Gastrocnemius medialis (tissue), 4 donors: ENCODE data around the gene PLB1. TPM values are rescaled to one million over a fixed set of nuclear protein-coding genes. Genes with fewer than 3 reads are reported as not detected.

ENCODE experiments used
- ATAC-seq, 2 donors: fragments of 150-250 bp; one replicate each; pipeline ENCODE4 v1.9.1; 2016
- DNase-seq, 2 donors: peaks; one replicate each; pipeline ENCODE4 v3.0.0-alpha.2; 2019
- H3K27ac ChIP-seq, 4 donors: fragments of 200-600 bp; sonication (generic); 1 replicate in 1 of 4; 2 replicates in 3 of 4; pipeline ENCODE4 v1.5.1; 2016 to 2018; ENCODE audit warnings: mild to moderate bottlenecking in 2 of 4, moderate library complexity in 1 of 4
- H3K27me3 ChIP-seq, 3 donors: fragments of 200-600 bp; sonication (generic) in 2 of 3; 1 replicate in 1 of 3; 2 replicates in 2 of 3; pipeline versions ENCODE4 v1.5.1 to v1.6.0; 2016 to 2019; ENCODE audit warnings: mild to moderate bottlenecking in 1 of 3, moderate library complexity in 1 of 3
- H3K36me3 ChIP-seq, 2 donors: fragments of 200-600 bp; sonication (generic) in 1 of 2; one replicate each; pipeline ENCODE4 v1.5.1; 2017 to 2018
- H3K4me1 ChIP-seq, 2 donors: fragments of 200-600 bp; sonication (generic) in 1 of 2; one replicate each; pipeline ENCODE4 v1.5.1; 2016 to 2017; ENCODE audit warnings: mild to moderate bottlenecking in 2 of 2
- H3K4me3 ChIP-seq, 4 donors: fragments of 200-600 bp; sonication (generic) in 3 of 4; 1 replicate in 1 of 4; 2 replicates in 3 of 4; pipeline ENCODE4 v1.5.1; 2016 to 2019; ENCODE audit warnings: mild to moderate bottlenecking in 2 of 4
- H3K9me3 ChIP-seq, 3 donors: fragments of 200-600 bp; sonication (generic) in 2 of 3; 1 replicate in 1 of 3; 2 replicates in 2 of 3; pipeline ENCODE4 v1.5.1; 2016 to 2019
- CTCF ChIP-seq, 5 experiments: fragments of 450-650 bp in 3 of 5; fragments of 200-600 bp in 2 of 5; sonication (generic) in 2 of 5; IDR thresholded peaks in 4 of 5; conservative IDR thresholded peaks in 1 of 5; 1 replicate in 4 of 5; 2 replicates in 1 of 5; pipeline ENCODE4 v1.5.1; 2016 to 2019; ENCODE audit warnings: antibody characterized with exemption in 5 of 5, mild to moderate bottlenecking in 3 of 5, moderate library complexity in 3 of 5
- POLR2A ChIP-seq, 2 donors: fragments of 450-650 bp; IDR thresholded peaks; one replicate each; pipeline ENCODE4 v1.6.1; 2017; ENCODE audit warnings: antibody characterized with exemption in 2 of 2, mild to moderate bottlenecking in 2 of 2, moderate library complexity in 2 of 2
- in situ Hi-C, 4 donors: fragments of 200-750 bp; cut with MboI; loops; one replicate each; pipeline versions ENCODE4 v1.15.0 to v1.8.0; 2017; ENCODE audit warnings: low sequenced_read_pairs in 4 of 4
- intact Hi-C: fragments of 100-400 bp; cut with DNase I; formaldehyde crosslinking; loops from one replicate; pipeline ENCODE4 v1.15.1; 2023; ENCODE audit warnings: low total_unique reads
- total RNA-seq, 4 donors: library from RNA; depleted of rRNA; stranded (reverse); fragments of >200 nt; gene quantifications; one replicate each; pipeline versions ENCODE4 v1.1.0 to v1.2.3, GENCODE V29; 2016

Gene PLB1
- total RNA-seq, 4 donors from 2014 or later, result 1.2 to 4.3 (median 2.8) TPM

GRCh38 chr2:28649481-28650265, 153.8 kb downstream of the PLB1 start:
- DNase-seq (no peak), ATAC-seq (no peak)
- no peak overlapping the region for H3K4me3 ChIP-seq
- no peak overlapping the region for H3K27ac ChIP-seq
- intact Hi-C loops, result no loop called here
- no peaks in the 10 kb centered on the region for H3K36me3 ChIP-seq
- TF ChIP-seq CTCF (IDR thresholded peaks at IDR 0.05 in 4 of 5, conservative IDR thresholded peaks at IDR 0.05 in 1 of 5) (no peak), POLR2A (IDR thresholded peaks at IDR 0.05) (no peak)
- in situ Hi-C loops, result no loop called here
- peaks cover 8 to 9% of the 10 kb centered on the region in 2 donors for H3K4me1 ChIP-seq
- no peaks in the 10 kb centered on the region for H3K9me3 ChIP-seq
- H3K27me3 ChIP-seq, result no peaks in the 10 kb centered on the region

- Histone ChIP-seq H3K9me3 (no peaks in the 10 kb centered on the region), H3K4me1 (peaks cover 11 to 12% of the 10 kb centered on the region in 2 donors), H3K36me3 (no peaks in the 10 kb centered on the region), H3K4me3 (no peak overlapping the region), H3K27ac (no peak overlapping the region), H3K27me3 (no peaks in the 10 kb centered on the region)
- DNase-seq (no peak), ATAC-seq (no peak)
- TF ChIP-seq POLR2A (IDR thresholded peaks at IDR 0.05) (no peak), CTCF (IDR thresholded peaks at IDR 0.05 in 4 of 5, conservative IDR thresholded peaks at IDR 0.05 in 1 of 5) (no peak)
- intact Hi-C loops (no loop called here), in situ Hi-C loops (no loop called here)
Measured at GRCh38 chr2:28650266-28650584, 154.4 kb downstream of the PLB1 start.

GRCh38 chr2:28652217-28652616, 156.4 kb downstream of the PLB1 start:
- H3K36me3 ChIP-seq, result no peaks in the 10 kb centered on the region
- intact Hi-C loops, result no loop called here
- in situ Hi-C loops, result no loop called here
- no peak overlapping the region for H3K27ac ChIP-seq
- H3K4me1 ChIP-seq, result peaks cover 11 to 12% of the 10 kb centered on the region in 2 donors
- no peak for ATAC-seq
- no peak overlapping the region for H3K4me3 ChIP-seq
- no peak for TF ChIP-seq POLR2A (IDR thresholded peaks at IDR 0.05)
- TF ChIP-seq CTCF (IDR thresholded peaks at IDR 0.05 in 4 of 5, conservative IDR thresholded peaks at IDR 0.05 in 1 of 5), result no peak
- H3K27me3 ChIP-seq, result no peaks in the 10 kb centered on the region
- no peak for DNase-seq
- H3K9me3 ChIP-seq, result no peaks in the 10 kb centered on the region

- no peak overlapping the region for H3K27ac ChIP-seq
- ATAC-seq, result peak; percentile 29 to 33
- in situ Hi-C loops, result no loop called here
Measured at GRCh38 chr2:28653892-28654662, 158.2 kb downstream of the PLB1 start.

More at GRCh38 chr2:28653892-28654662, 158.2 kb downstream of the PLB1 start:
- no peaks in the 10 kb centered on the region for H3K36me3 ChIP-seq
- TF ChIP-seq CTCF (IDR thresholded peaks at IDR 0.05 in 4 of 5, conservative IDR thresholded peaks at IDR 0.05 in 1 of 5) (no peak), POLR2A (IDR thresholded peaks at IDR 0.05) (no peak)
- peaks cover 20 to 22% of the 10 kb centered on the region in 2 donors for H3K4me1 ChIP-seq
- no peaks in the 10 kb centered on the region for H3K9me3 ChIP-seq
- H3K27me3 ChIP-seq, result no peaks in the 10 kb centered on the region
- DNase-seq, result no peak
- H3K4me3 ChIP-seq, result no peak overlapping the region
- intact Hi-C loops, result no loop called here
